Fibroblast of the conjunctiva (primary cell): Measurements from ENCODE around the gene CDH5.
A peak's percentile ranks its signal among the peaks of the same experiment; 100 is the strongest.
"Not testable (repeated sequence)": the region's sequence is repeated elsewhere in the genome, so short reads cannot be mapped to it uniquely, and the experiment has no call there.

Experiments
- DNase-seq: peaks from one replicate; pipeline ENCODE4 v3.0.0-alpha.2; 2010; ENCODE audit warnings: low read depth

CDH5 gene

GRCh38 chr16:66439051-66439730 lies 72.7 kb downstream of the CDH5 start:
- DNase-seq = no peak

DNA sequence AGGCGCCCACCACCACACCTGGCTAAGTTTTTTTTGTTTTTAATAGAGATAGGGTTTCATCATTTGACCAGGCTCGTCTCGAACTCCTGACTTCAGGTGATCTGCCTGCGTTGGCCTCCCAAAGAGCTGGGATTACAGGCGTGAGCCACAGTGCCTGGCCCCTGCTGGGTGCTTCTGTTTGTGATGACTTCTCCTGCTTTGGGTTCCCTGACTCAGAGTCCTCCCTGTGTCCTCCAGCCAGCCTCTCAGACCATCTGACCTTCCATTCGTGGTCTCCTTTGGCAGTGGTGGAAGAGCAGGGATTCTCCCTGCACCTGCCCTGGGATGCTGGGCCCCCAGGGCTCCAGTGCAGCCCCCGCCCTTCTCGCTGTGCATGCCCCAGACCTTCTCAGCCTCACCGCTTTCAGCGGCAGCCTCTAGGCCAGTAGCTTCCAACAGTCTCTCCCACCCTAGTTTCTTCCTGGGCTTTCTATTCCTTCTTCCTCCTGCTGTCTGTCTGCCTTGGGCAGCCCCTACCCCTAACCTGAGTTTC lies 73.8 kb downstream of the CDH5 start:
- DNase-seq = no peak

DNA sequence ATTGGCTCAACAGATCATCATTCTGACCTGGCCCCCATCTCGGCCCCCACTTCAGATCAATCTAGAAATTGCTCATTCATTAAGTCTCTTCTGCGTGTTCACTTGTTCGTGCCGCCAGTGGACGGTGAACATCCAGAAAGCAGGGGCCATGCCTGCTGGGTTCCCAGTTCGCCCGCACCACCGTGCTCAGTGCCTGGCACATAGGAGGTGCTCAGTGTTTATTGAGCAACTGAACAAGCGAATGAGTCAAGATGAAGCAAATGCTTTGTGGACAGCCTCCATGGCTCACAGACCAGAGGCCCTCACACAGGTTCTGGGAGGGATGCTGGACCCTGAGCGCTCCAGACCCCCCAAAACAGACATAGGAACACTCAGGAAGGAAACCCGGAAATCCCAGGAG lies 74.5 kb downstream of the CDH5 start:
- DNase-seq = no peak

GRCh38 chr16:66441586-66442375 lies 75.3 kb downstream of the CDH5 start:
- peak; percentile 31 for DNase-seq

GRCh38 chr16:66442502-66443268 lies 76.2 kb downstream of the CDH5 start:
- DNase-seq = no peak

DNA sequence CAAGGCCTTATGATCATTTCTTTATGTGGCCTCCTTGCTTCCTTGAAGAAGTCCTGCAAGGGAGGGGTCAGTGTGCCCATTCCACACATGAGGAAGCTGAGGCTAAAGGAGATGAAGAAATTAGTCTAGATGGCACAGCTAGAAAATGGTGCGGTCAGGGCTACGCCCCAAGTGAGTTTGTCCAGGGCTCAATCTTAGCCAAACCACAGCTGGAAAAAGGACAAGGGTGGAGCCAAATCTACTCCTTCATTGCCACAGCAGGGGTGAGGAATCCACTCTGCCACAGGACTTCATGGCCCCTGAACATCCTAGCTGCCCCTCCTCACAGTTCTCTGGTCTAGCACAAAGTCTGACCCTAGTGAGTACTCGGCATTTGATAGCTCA lies 76.8 kb downstream of the CDH5 start:
- DNase-seq = no peak

GRCh38 chr16:66444049-66444481 lies 77.6 kb downstream of the CDH5 start:
- DNase-seq = no peak

- no peak for DNase-seq
Observed at GRCh38 chr16:66446737-66447136, 80.2 kb downstream of the CDH5 start.

DNA sequence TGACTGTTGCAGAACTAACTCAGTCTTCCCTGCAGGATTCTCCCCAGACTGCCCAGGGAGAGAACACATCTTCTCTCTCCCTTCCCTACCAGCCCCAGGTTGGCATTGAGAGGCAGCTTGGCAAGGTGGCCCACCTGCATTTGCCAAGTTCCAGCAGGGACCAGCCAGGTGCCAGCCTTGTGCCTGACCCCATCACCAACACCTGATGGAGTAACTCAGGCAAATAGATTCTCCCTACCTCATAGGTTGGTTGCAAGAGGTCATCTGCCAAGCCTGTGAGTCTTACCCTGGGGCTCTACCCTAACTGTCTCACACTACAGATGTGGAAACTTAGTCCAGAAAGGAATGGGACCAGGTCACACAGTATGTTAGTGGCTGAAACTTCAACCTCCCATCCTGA lies 81.0 kb downstream of the CDH5 start:
- DNase-seq = no peak

DNA sequence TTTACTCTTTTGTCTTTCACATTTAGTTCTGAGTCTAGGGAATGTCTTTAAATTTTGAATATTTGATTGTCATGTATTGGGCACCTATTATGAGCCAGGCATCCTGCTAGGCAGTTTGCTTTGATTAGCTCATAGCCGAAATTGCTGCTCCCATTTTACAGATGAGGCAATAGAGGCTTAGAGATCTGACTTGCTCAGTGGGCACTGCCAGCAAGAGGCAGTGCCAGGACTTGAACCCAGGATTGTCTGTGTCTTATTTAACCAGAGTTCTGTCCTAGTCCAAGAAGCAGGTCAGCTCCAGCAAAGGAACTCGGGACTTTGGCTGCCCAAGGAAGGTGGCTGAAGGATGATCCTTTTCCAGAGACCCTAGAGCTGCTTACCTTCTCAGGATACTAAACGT lies 85.1 kb downstream of the CDH5 start:
- no peak for DNase-seq

DNA sequence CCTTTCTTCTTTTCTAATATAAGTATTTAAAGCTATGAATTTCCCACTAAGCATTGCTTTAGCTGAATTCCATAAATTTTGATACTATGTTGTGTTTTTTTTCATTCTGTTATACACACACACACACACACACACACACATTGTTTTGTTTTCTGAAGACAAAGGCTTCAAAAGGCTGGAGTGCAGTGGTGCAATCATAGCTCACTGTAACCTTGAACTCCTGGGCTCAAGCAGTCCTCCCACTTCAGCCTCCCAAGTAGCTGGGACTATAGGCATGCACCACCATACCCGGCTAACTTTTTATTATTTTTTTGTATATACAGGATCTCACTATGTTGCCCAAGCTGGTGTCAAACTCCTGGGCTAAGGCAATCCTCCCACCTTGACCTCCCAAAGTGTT lies 86.7 kb downstream of the CDH5 start:
- not testable (repeated sequence) for DNase-seq
